GM19239 (cell line): ENCODE measurements around the gene UBA52.

ENCODE experiments used
- DNase-seq: peaks from one replicate; pipeline ENCODE4 v3.0.0; 2011; ENCODE audit warnings: low spot score; ENCODE audit not compliant: insufficient read length
- FAIRE-seq: peaks from 2 replicates; lab custom pipeline; 2011; peaks lifted over from hg19 to GRCh38; lab: Jason Lieb, UNC

UBA52 gene

GRCh38 chr19:18543814-18544475 lies 27.7 kb upstream of the UBA52 start:
- peak; percentile 78 for DNase-seq
- FAIRE-seq, result peak; percentile 67

GRCh38 chr19:18551631-18552030 lies 20.0 kb upstream of the UBA52 start:
- FAIRE-seq (no peak), DNase-seq (no peak)

GRCh38 chr19:18557411-18558201 lies 14.1 kb upstream of the UBA52 start, which contains the start of gene KXD1:
TSS of gene KXD1 (plus strand) at chr19:18557870. CDS start at chr19:18562057, 4,187 bp downstream.
- FAIRE-seq (peak; percentile 99), DNase-seq (peak; percentile 96)

GRCh38 chr19:18558202-18558555 lies 13.5 kb upstream of the UBA52 start:
- DNase-seq, result no peak
- FAIRE-seq, result peak; percentile 78

- DNase-seq (no peak), FAIRE-seq (no peak)
Measured at GRCh38 chr19:18558604-18559003, 13.1 kb upstream of the UBA52 start.

- DNase-seq, result no peak
Measured at GRCh38 chr19:18559685-18560084, 12.0 kb upstream of the UBA52 start.

GRCh38 chr19:18562086-18562485 lies 9.6 kb upstream of the UBA52 start:
- no peak for DNase-seq
- no peak for FAIRE-seq

More at GRCh38 chr19:18559685-18560084, 12.0 kb upstream of the UBA52 start:
- FAIRE-seq, result no peak

GRCh38 chr19:18566953-18567352 lies 4.7 kb upstream of the UBA52 start:
- FAIRE-seq (no peak), DNase-seq (no peak)

- FAIRE-seq, result no peak
- DNase-seq, result no peak
Measured at GRCh38 chr19:18568367-18568766, 3.3 kb upstream of the UBA52 start.

GRCh38 chr19:18574691-18575291 lies 3.1 kb downstream of the UBA52 start:
- FAIRE-seq, result no peak
- no peak for DNase-seq

- DNase-seq, result no peak
- FAIRE-seq, result no peak
Measured at GRCh38 chr19:18576383-18576782, 4.7 kb downstream of the UBA52 start.

GRCh38 chr19:18577365-18577914 lies 5.8 kb downstream of the UBA52 start:
- DNase-seq (no peak), FAIRE-seq (no peak)

GRCh38 chr19:18580311-18580710 lies 8.7 kb downstream of the UBA52 start:
- DNase-seq, result no peak
- no peak for FAIRE-seq

- DNase-seq (no peak), FAIRE-seq (no peak)
Measured at GRCh38 chr19:18586306-18586705, 14.6 kb downstream of the UBA52 start.

GRCh38 chr19:18587561-18587960 lies 15.9 kb downstream of the UBA52 start:
- FAIRE-seq (no peak), DNase-seq (no peak)

- no peak for FAIRE-seq
- no peak for DNase-seq
Measured at GRCh38 chr19:18587962-18588610, 16.4 kb downstream of the UBA52 start.

- FAIRE-seq, result peak; percentile 83
- peak; percentile 74 for DNase-seq
Measured at GRCh38 chr19:18588611-18589379, 17.1 kb downstream of the UBA52 start, which contains the start of gene REX1BD. TSS of gene REX1BD (plus strand) at chr19:18588798. CDS start at chr19:18588802, 4 bp downstream.

- FAIRE-seq, result peak; percentile 26
- no peak for DNase-seq
Measured at GRCh38 chr19:18589380-18590272, 18.0 kb downstream of the UBA52 start.
